Spinal cord (tissue), 10 donors: ENCODE results near the gene RRP36. TPM values are rescaled to one million over a fixed set of nuclear protein-coding genes. Genes with fewer than 3 reads are reported as not detected.
A peak's percentile ranks its signal among the peaks of the same experiment; 100 is the strongest.
"Not testable (repeated sequence)": the region's sequence is repeated elsewhere in the genome, so short reads cannot be mapped to it uniquely, and the experiment has no call there.

Experiments
- DNase-seq, 6 donors: peaks; one replicate each; pipeline versions ENCODE4 v3.0.0 to v3.0.0-alpha.2; 2013 to 2015; ENCODE audit warnings: low spot score in 6 of 6, low read depth in 4 of 6
- H3K27ac ChIP-seq: one replicate; pipeline ENCODE4 v1.5.1; 2013; ENCODE audit warnings: low read depth, low read length, control low read depth
- H3K27me3 ChIP-seq: one replicate; pipeline ENCODE4 v1.6.1; 2013; ENCODE audit warnings: low read length; ENCODE audit not compliant: control insufficient read depth, insufficient read depth
- H3K36me3 ChIP-seq: one replicate; pipeline ENCODE4 v1.6.1; 2013; ENCODE audit warnings: low read length; ENCODE audit not compliant: control insufficient read depth, insufficient read depth
- H3K4me1 ChIP-seq: one replicate; pipeline ENCODE4 v1.6.1; 2013; ENCODE audit warnings: low read length; ENCODE audit not compliant: control insufficient read depth, insufficient read depth
- H3K4me3 ChIP-seq: one replicate; pipeline ENCODE4 v1.5.1; 2013; ENCODE audit warnings: low read depth, low read length, control low read depth
- H3K9me3 ChIP-seq: one replicate; pipeline ENCODE4 v1.6.1; 2013; ENCODE audit warnings: low read length; ENCODE audit not compliant: control insufficient read depth, insufficient read depth
- WGBS: methylation state at CpG from one replicate; pipeline ENCODE4 v1.1.5; 2013; ENCODE audit warnings: missing lambda C conversion rate; ENCODE audit not compliant: insufficient coverage; 5-methylcytosine and 5-hydroxymethylcytosine counted together
- polyA plus RNA-seq, 2 donors: library from polyadenylated mRNA; unstranded; fragments of 120-200 nt; gene quantifications; one replicate each; pipeline ENCODE4 v1.2.1, GENCODE V29; 2013; ENCODE audit not compliant: insufficient read length in 2 of 2
- total RNA-seq, 2 donors: library from RNA; depleted of rRNA in 1 of 2; stranded (reverse); fragments of 120-200 nt in 1 of 2; fragments of >200 nt in 1 of 2; gene quantifications; one replicate each; pipeline versions ENCODE4 v1.2.3 to v1.2.4, GENCODE V29; 2013 to 2014
- donor health status: healthy.

Gene RRP36
- total and polyA plus RNA-seq, 4 donors: 51.8 to 74.4 (median 71.5) TPM

- WGBS: under 1% methylated on average over 52 of the region's 59 CpGs
- no peaks in the 10 kb centered on the region for H3K27me3 ChIP-seq
- H3K36me3 ChIP-seq: peaks cover 17% of the 10 kb centered on the region
- peak within 1 kb of the TSS; percentile 69 for H3K4me3 ChIP-seq
- DNase-seq: peak; percentile 94 to 100 (median 98)
- H3K27ac ChIP-seq: peak within 1 kb of the TSS; percentile 97
- no peaks in the 10 kb centered on the region for H3K9me3 ChIP-seq
- peaks cover 37% of the 10 kb centered on the region for H3K4me1 ChIP-seq
Observed at GRCh38 chr6:42984001-42984923, 37.2 kb upstream of the RRP36 start, which contains the start of gene PPP2R5D. TSS of gene PPP2R5D (plus strand) at chr6:42984570. CDS start at chr6:42984678, 108 bp downstream.

- peak overlapping the region; percentile 79 for H3K27ac ChIP-seq
- peak in 2 of 6 donors; percentile 17 to 40 for DNase-seq
- peak overlapping the region; percentile 69 for H3K4me3 ChIP-seq
- 14% methylated on average over 12 of the region's 13 CpGs for WGBS
- H3K9me3 ChIP-seq: no peaks in the 10 kb centered on the region
- H3K4me1 ChIP-seq: peaks cover 30% of the 10 kb centered on the region
- peaks cover 24% of the 10 kb centered on the region for H3K36me3 ChIP-seq
- H3K27me3 ChIP-seq: no peaks in the 10 kb centered on the region
Observed at GRCh38 chr6:42984924-42985475, 36.4 kb upstream of the RRP36 start.

- peaks cover 27% of the 10 kb centered on the region for H3K36me3 ChIP-seq
- H3K27me3 ChIP-seq: no peaks in the 10 kb centered on the region
- no peak overlapping the region for H3K27ac ChIP-seq
- 75% methylated on average over 3 of the region's 5 CpGs for WGBS
- H3K4me3 ChIP-seq: no peak overlapping the region
- peaks cover 26% of the 10 kb centered on the region for H3K4me1 ChIP-seq
- no peaks in the 10 kb centered on the region for H3K9me3 ChIP-seq
- DNase-seq: no peak
Observed at GRCh38 chr6:42987533-42988451, 33.6 kb upstream of the RRP36 start.

GRCh38 chr6:42988486-42989020, 32.9 kb upstream of the RRP36 start:
- no peaks in the 10 kb centered on the region for H3K9me3 ChIP-seq
- no peak for DNase-seq
- H3K36me3 ChIP-seq: peaks cover 30% of the 10 kb centered on the region
- 80% methylated on average over 1 of the region's 1 CpG for WGBS
- peaks cover 21% of the 10 kb centered on the region for H3K4me1 ChIP-seq
- no peak overlapping the region for H3K4me3 ChIP-seq
- H3K27ac ChIP-seq: no peak overlapping the region
- H3K27me3 ChIP-seq: no peaks in the 10 kb centered on the region

- Histone ChIP-seq H3K27me3 (no peaks in the 10 kb centered on the region), H3K27ac (no peak overlapping the region), H3K4me3 (no peak overlapping the region), H3K36me3 (peaks cover 30% of the 10 kb centered on the region), H3K4me1 (peaks cover 16% of the 10 kb centered on the region), H3K9me3 (no peaks in the 10 kb centered on the region)
- no peak for DNase-seq
- 61% methylated on average over 5 of the region's 5 CpGs for WGBS
Observed at GRCh38 chr6:42989923-42990322, 31.5 kb upstream of the RRP36 start.

GRCh38 chr6:42993445-42993844, 28.0 kb upstream of the RRP36 start:
- Histone ChIP-seq H3K9me3 (no peaks in the 10 kb centered on the region), H3K27me3 (no peaks in the 10 kb centered on the region), H3K27ac (no peak overlapping the region), H3K4me1 (no peaks in the 10 kb centered on the region), H3K36me3 (peaks cover 22% of the 10 kb centered on the region), H3K4me3 (no peak overlapping the region)
- 100% methylated on average over 1 of the region's 2 CpGs for WGBS
- no peak for DNase-seq

- no peaks in the 10 kb centered on the region for H3K9me3 ChIP-seq
- peak in 1 of 6 donors; percentile 15 for DNase-seq
- no peak overlapping the region for H3K4me3 ChIP-seq
- no peaks in the 10 kb centered on the region for H3K4me1 ChIP-seq
- H3K36me3 ChIP-seq: peaks cover 18% of the 10 kb centered on the region
- H3K27ac ChIP-seq: no peak overlapping the region
- H3K27me3 ChIP-seq: no peaks in the 10 kb centered on the region
Observed at GRCh38 chr6:42996513-42996912, 24.9 kb upstream of the RRP36 start.

GRCh38 chr6:42998205-42998604, 23.2 kb upstream of the RRP36 start:
- not testable (repeated sequence) for H3K4me1 ChIP-seq, H3K9me3 ChIP-seq, H3K27me3 ChIP-seq, H3K27ac ChIP-seq, H3K4me3 ChIP-seq, DNase-seq
- WGBS: 89% methylated on average over 9 of the region's 9 CpGs
- peaks cover 25% of the 10 kb centered on the region for H3K36me3 ChIP-seq

GRCh38 chr6:43001843-43002242, 19.6 kb upstream of the RRP36 start:
- 100% methylated on average over 6 of the region's 8 CpGs for WGBS
- peaks cover 46% of the 10 kb centered on the region for H3K36me3 ChIP-seq
- no peak overlapping the region for H3K4me3 ChIP-seq
- H3K27me3 ChIP-seq: no peaks in the 10 kb centered on the region
- H3K9me3 ChIP-seq: no peaks in the 10 kb centered on the region
- no peak for DNase-seq
- no peak overlapping the region for H3K27ac ChIP-seq
- H3K4me1 ChIP-seq: no peaks in the 10 kb centered on the region
